Stomach (tissue), 9 donors: Measurements from ENCODE around the gene KIAA1958. TPM values are rescaled to one million over a fixed set of nuclear protein-coding genes. Genes with fewer than 3 reads are reported as not detected.

ENCODE experiments used
- DNase-seq, 2 donors: peaks; one replicate each; pipeline versions ENCODE4 v3.0.0 to v3.0.0-alpha.2; 2013 to 2019
- H3K27ac ChIP-seq, 5 donors: fragments of 200-600 bp in 4 of 5; sonication (generic) in 4 of 5; one replicate each; pipeline ENCODE4 v1.5.1; 2013 to 2019; ENCODE audit warnings: mild to moderate bottlenecking in 1 of 5, moderate library complexity in 1 of 5
- H3K27me3 ChIP-seq, 3 donors: fragments of 200-600 bp; sonication (generic); one replicate each; pipeline ENCODE4 v1.5.1; 2017 to 2019; ENCODE audit warnings: mixed run types in 1 of 3
- H3K36me3 ChIP-seq, 4 donors: fragments of 200-600 bp; sonication (generic); 1 replicate in 3 of 4; 2 replicates in 1 of 4; pipeline ENCODE4 v1.5.1; 2016 to 2019
- H3K4me1 ChIP-seq, 4 donors: fragments of 200-600 bp; sonication (generic); one replicate each; pipeline ENCODE4 v1.5.1; 2016 to 2019
- H3K4me3 ChIP-seq, 4 donors: fragments of 200-600 bp; sonication (generic) in 3 of 4; one replicate each; pipeline ENCODE4 v1.5.1; 2016 to 2019; ENCODE audit warnings: mild to moderate bottlenecking in 1 of 4
- H3K9me3 ChIP-seq, 4 donors: fragments of 200-600 bp; sonication (generic); one replicate each; pipeline ENCODE4 v1.5.1; 2016 to 2019
- CTCF ChIP-seq, 7 experiments: fragments of 450-650 bp in 4 of 7; fragments of 200-600 bp in 3 of 7; sonication (generic) in 3 of 7; IDR thresholded peaks; one replicate each; pipeline ENCODE4 v1.5.1; 2016 to 2019; ENCODE audit warnings: antibody characterized with exemption in 7 of 7, control low read depth in 2 of 7, mild to moderate bottlenecking in 1 of 7
- EP300 ChIP-seq: sonication (generic); formaldehyde crosslinking; IDR thresholded peaks from one replicate; pipeline ENCODE4 v1.6.1; 2017; ENCODE audit warnings: antibody characterized with exemption
- POLR2A ChIP-seq, 4 donors: fragments of 450-650 bp; IDR thresholded peaks; one replicate each; pipeline ENCODE4 v1.6.1; 2016; ENCODE audit warnings: antibody characterized with exemption in 4 of 4, control low read depth in 2 of 4, mild to moderate bottlenecking in 1 of 4, moderate library complexity in 1 of 4
- POLR2AphosphoS5 ChIP-seq, 3 donors: sonication (generic); formaldehyde crosslinking; IDR thresholded peaks; one replicate each; pipeline ENCODE4 v1.6.1; 2016; ENCODE audit warnings: antibody characterized with exemption in 3 of 3
- WGBS, 5 donors: extraction: QIAGEN DNeasy Blood & Tissue Kit in 3 of 5; methylation state at CpG; one replicate each; pipeline versions ENCODE4 v1.1.5 to v1.1.7; 2013 to 2018; 5-methylcytosine and 5-hydroxymethylcytosine counted together
- intact Hi-C: fragments of 100-400 bp; cut with DNase I; formaldehyde crosslinking; loops from one replicate; pipeline ENCODE4 v1.15.1; 2023; ENCODE audit warnings: low total_unique reads
- polyA plus RNA-seq, 3 donors: library from polyadenylated mRNA; stranded (reverse); fragments of 200-250 nt; gene quantifications; one replicate each; pipeline ENCODE4 v1.2.3, GENCODE V29; 2013
- total RNA-seq, 5 donors: library from RNA; depleted of rRNA; stranded (reverse); fragments of >200 nt; gene quantifications; one replicate each; pipeline versions ENCODE4 v1.1.0 to v1.2.3, GENCODE V29; 2014 to 2016
- donor health status: healthy with polysubstance abuse.
- donor health status: Bipolar disorder and iron deficiency.
- donor health status: healthy.

The KIAA1958 gene
- total and polyA plus RNA-seq, 8 donors = 0.60 to 77.7 (median 12.8) TPM

- Histone ChIP-seq H3K27ac (no peak overlapping the region), H3K9me3 (no peaks in the 10 kb centered on the region), H3K4me1 (peaks cover 0 to 26% (median 12%) of the 10 kb centered on the region in 4 donors), H3K27me3 (no peaks in the 10 kb centered on the region), H3K36me3 (no peaks in the 10 kb centered on the region), H3K4me3 (no peak overlapping the region)
- 0 to 21% (median 0%) methylated on average over 1 of the region's 1 CpG for WGBS, 5 donors
- TF ChIP-seq POLR2AphosphoS5 (IDR thresholded peaks at IDR 0.05) (no peak), POLR2A (IDR thresholded peaks at IDR 0.05) (no peak), EP300 (no peak), CTCF (IDR thresholded peaks at IDR 0.05) (no peak)
- DNase-seq = peak in 1 of 2 donors; percentile 76
- intact Hi-C loops = no loop called here
Measured at GRCh38 chr9:112535301-112535700, 48.7 kb downstream of the KIAA1958 start.

- no peak for TF ChIP-seq CTCF (IDR thresholded peaks at IDR 0.05)
- TF ChIP-seq POLR2AphosphoS5 (IDR thresholded peaks at IDR 0.05) = no peak
- TF ChIP-seq POLR2A (IDR thresholded peaks at IDR 0.05) = no peak
- TF ChIP-seq EP300 = no peak
- intact Hi-C loops = no loop called here
Measured at GRCh38 chr9:112535811-112536210, 49.2 kb downstream of the KIAA1958 start.

GRCh38 chr9:112537561-112537960, 50.9 kb downstream of the KIAA1958 start:
- Histone ChIP-seq H3K27me3 (no peaks in the 10 kb centered on the region), H3K4me1 (peaks cover 0 to 19% (median 4%) of the 10 kb centered on the region in 4 donors), H3K9me3 (no peaks in the 10 kb centered on the region), H3K27ac (no peak overlapping the region), H3K36me3 (no peaks in the 10 kb centered on the region), H3K4me3 (no peak overlapping the region)
- TF ChIP-seq CTCF (IDR thresholded peaks at IDR 0.05) (no peak), POLR2A (IDR thresholded peaks at IDR 0.05) (no peak), EP300 (no peak)
- no peak for DNase-seq
- intact Hi-C loops = no loop called here
- WGBS, 5 donors = 74 to 94% (median 89%) methylated on average over 1 of the region's 1 CpG

More at GRCh38 chr9:112535811-112536210, 49.2 kb downstream of the KIAA1958 start:
- Histone ChIP-seq H3K9me3 (no peaks in the 10 kb centered on the region), H3K36me3 (no peaks in the 10 kb centered on the region), H3K27me3 (no peaks in the 10 kb centered on the region), H3K4me1 (peaks cover 0 to 23% (median 11%) of the 10 kb centered on the region in 4 donors), H3K27ac (no peak overlapping the region), H3K4me3 (no peak overlapping the region)
- DNase-seq = peak in 1 of 2 donors; percentile 17
- 78 to 90% (median 85%) methylated on average over 1 of the region's 1 CpG for WGBS, 5 donors

GRCh38 chr9:112540800-112541199, 54.2 kb downstream of the KIAA1958 start:
- no peak overlapping the region for H3K27ac ChIP-seq
- no peaks in the 10 kb centered on the region for H3K9me3 ChIP-seq
- H3K27me3 ChIP-seq = no peaks in the 10 kb centered on the region
- TF ChIP-seq POLR2A (IDR thresholded peaks at IDR 0.05) = no peak
- TF ChIP-seq EP300 = no peak
- no peak for TF ChIP-seq CTCF (IDR thresholded peaks at IDR 0.05)
- no peak for TF ChIP-seq POLR2AphosphoS5 (IDR thresholded peaks at IDR 0.05)
- intact Hi-C loops = no loop called here
- no peaks in the 10 kb centered on the region for H3K36me3 ChIP-seq
- H3K4me1 ChIP-seq = peaks cover 0 to 13% (median 4%) of the 10 kb centered on the region in 4 donors
- 73 to 90% (median 81%) methylated on average over 4 of the region's 4 CpGs for WGBS, 5 donors
- H3K4me3 ChIP-seq = no peak overlapping the region
- DNase-seq = no peak
